SK-N-SH (cell line): ENCODE results near the gene TAOK1.

Experiments
- CHD2 ChIP-seq: fragments of 150-350 bp; IDR thresholded peaks from 2 replicates; pipeline ENCODE4 v1.6.1; 2018; ENCODE audit warnings: low read length; ENCODE audit not compliant: partially characterized antibody
- CTCF ChIP-seq: fragments of 200-600 bp; sonication (generic); IDR thresholded peaks from 2 replicates; pipeline ENCODE4 v1.6.1; 2017; ENCODE audit warnings: antibody characterized with exemption, mild to moderate bottlenecking, moderate library complexity
- EZH2phosphoT487 ChIP-seq: fragments of 200-600 bp; sonication (generic); IDR thresholded peaks from 2 replicates; pipeline ENCODE4 v1.6.1; 2017; ENCODE audit warnings: low read depth, mixed run types, mild to moderate bottlenecking, antibody characterized with exemption, moderate library complexity, borderline replicate concordance
- FOXJ3 ChIP-seq: sonication (generic); formaldehyde crosslinking; IDR thresholded peaks from 2 replicates; pipeline ENCODE4 v1.5.1; 2020; ENCODE audit warnings: mild to moderate bottlenecking, missing genetic modification reagents
- GATA2 ChIP-seq: sonication (generic); formaldehyde crosslinking; IDR thresholded peaks from 2 replicates; pipeline ENCODE4 v1.5.0; 2020; ENCODE audit warnings: mild to moderate bottlenecking, missing genetic modification reagents
- POLR2AphosphoS5 ChIP-seq: IDR thresholded peaks from 2 replicates; pipeline ENCODE4 v1.6.1; 2012; ENCODE audit warnings: low read depth, low read length
- RAD21 ChIP-seq: IDR thresholded peaks from 2 replicates; pipeline ENCODE4 v1.6.1; 2012; ENCODE audit warnings: mild to moderate bottlenecking, low read length
- RFX5 ChIP-seq: IDR thresholded peaks from 2 replicates; pipeline ENCODE4 v1.6.1; 2012; ENCODE audit warnings: mild to moderate bottlenecking, improper control_type of control experiment, low read length
- RXRA ChIP-seq: IDR thresholded peaks from 2 replicates; pipeline ENCODE4 v1.4.0; 2012; ENCODE audit warnings: low read depth, mild to moderate bottlenecking, borderline replicate concordance
- SIN3A ChIP-seq: IDR thresholded peaks from 2 replicates; pipeline ENCODE4 v1.6.1; 2012; ENCODE audit warnings: low read depth, mild to moderate bottlenecking, low read length, moderate library complexity, borderline replicate concordance
- SMC3 ChIP-seq: IDR thresholded peaks from 2 replicates; pipeline ENCODE4 v1.6.1; 2012; ENCODE audit warnings: low read depth, low read length, improper control_type of control experiment
- TAF1 ChIP-seq: IDR thresholded peaks from 2 replicates; pipeline ENCODE4 v1.6.1; 2012; ENCODE audit warnings: low read depth, mild to moderate bottlenecking, low read length, moderate library complexity, borderline replicate concordance
- TCF12 ChIP-seq: IDR thresholded peaks from 2 replicates; pipeline ENCODE4 v1.4.0; 2012
- TF ChIP-seq, protein P1 (sequence below): IDR thresholded peaks from 2 replicates; pipeline ENCODE4 v1.6.1; 2012; ENCODE audit warnings: mild to moderate bottlenecking, low read depth, low read length, moderate library complexity

- no peak for TF ChIP-seq CTCF
- TF ChIP-seq, protein P1, sequence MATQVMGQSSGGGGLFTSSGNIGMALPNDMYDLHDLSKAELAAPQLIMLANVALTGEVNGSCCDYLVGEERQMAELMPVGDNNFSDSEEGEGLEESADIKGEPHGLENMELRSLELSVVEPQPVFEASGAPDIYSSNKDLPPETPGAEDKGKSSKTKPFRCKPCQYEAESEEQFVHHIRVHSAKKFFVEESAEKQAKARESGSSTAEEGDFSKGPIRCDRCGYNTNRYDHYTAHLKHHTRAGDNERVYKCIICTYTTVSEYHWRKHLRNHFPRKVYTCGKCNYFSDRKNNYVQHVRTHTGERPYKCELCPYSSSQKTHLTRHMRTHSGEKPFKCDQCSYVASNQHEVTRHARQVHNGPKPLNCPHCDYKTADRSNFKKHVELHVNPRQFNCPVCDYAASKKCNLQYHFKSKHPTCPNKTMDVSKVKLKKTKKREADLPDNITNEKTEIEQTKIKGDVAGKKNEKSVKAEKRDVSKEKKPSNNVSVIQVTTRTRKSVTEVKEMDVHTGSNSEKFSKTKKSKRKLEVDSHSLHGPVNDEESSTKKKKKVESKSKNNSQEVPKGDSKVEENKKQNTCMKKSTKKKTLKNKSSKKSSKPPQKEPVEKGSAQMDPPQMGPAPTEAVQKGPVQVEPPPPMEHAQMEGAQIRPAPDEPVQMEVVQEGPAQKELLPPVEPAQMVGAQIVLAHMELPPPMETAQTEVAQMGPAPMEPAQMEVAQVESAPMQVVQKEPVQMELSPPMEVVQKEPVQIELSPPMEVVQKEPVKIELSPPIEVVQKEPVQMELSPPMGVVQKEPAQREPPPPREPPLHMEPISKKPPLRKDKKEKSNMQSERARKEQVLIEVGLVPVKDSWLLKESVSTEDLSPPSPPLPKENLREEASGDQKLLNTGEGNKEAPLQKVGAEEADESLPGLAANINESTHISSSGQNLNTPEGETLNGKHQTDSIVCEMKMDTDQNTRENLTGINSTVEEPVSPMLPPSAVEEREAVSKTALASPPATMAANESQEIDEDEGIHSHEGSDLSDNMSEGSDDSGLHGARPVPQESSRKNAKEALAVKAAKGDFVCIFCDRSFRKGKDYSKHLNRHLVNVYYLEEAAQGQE = no peak
- TF ChIP-seq EZH2phosphoT487 = no peak
- TF ChIP-seq SMC3 = no peak
- no peak for TF ChIP-seq FOXJ3 (CRISPR knock-in tag)
- TF ChIP-seq RXRA = no peak
- TF ChIP-seq RAD21 = no peak
- TF ChIP-seq POLR2AphosphoS5 = no peak
- no peak for TF ChIP-seq RFX5
- no peak for TF ChIP-seq SIN3A
- no peak for TF ChIP-seq TCF12
- TF ChIP-seq TAF1 = no peak
- TF ChIP-seq GATA2 = no peak
- TF ChIP-seq CHD2 = no peak
Observed at GRCh38 chr17:29359777-29360176, 30.4 kb upstream of the TAOK1 start.
